22Rv1 (cell line): ENCODE data around the gene KCNAB1.

Source experiments
- CTCF ChIP-seq: fragments of 450-650 bp; IDR thresholded peaks from 2 replicates; pipeline ENCODE4 v1.5.1; 2017; ENCODE audit warnings: mild to moderate bottlenecking
- ZFX ChIP-seq: fragments of 450-650 bp; IDR thresholded peaks from 2 replicates; pipeline ENCODE4 v1.6.1; 2017; ENCODE audit warnings: antibody characterized with exemption, borderline replicate concordance

- no peak for TF ChIP-seq CTCF
- no peak for TF ChIP-seq ZFX
Measured at GRCh38 chr3:156465194-156465593, 344.8 kb downstream of the KCNAB1 start.
